ENCODE measurements around the gene NATD1.

The NATD1 gene

GRCh38 chr17:21285164-21286065 lies 32.2 kb upstream of the NATD1 start:
- DNase-seq (ENCODE audit: low read depth) = peak; percentile 79
- H3K4me3 ChIP-seq (replicated peaks; ENCODE audit: low read depth, low read length) = peak overlapping the region; percentile 72
- TF ChIP-seq CTCF (IDR thresholded peaks at IDR 0.05; ENCODE audit: low read length, missing control alignments) = peak; percentile 18

GRCh38 chr17:21284319-21285163 lies 31.3 kb upstream of the NATD1 start, which contains the start of gene MAP2K3:
TSS of gene MAP2K3 (plus strand) at chr17:21284711. CDS start at chr17:21284921, 210 bp downstream.
- DNase-seq (ENCODE audit: low read depth) = peak; percentile 98
- peak within 1 kb of the TSS; percentile 72 for H3K4me3 ChIP-seq (replicated peaks; ENCODE audit: low read depth, low read length)
- no peak for TF ChIP-seq CTCF (IDR thresholded peaks at IDR 0.05; ENCODE audit: low read length, missing control alignments)

GRCh38 chr17:21283482-21284318 lies 30.5 kb upstream of the NATD1 start:
- H3K4me3 ChIP-seq (replicated peaks; ENCODE audit: low read depth, low read length) = peak overlapping the region; percentile 53
- no peak for DNase-seq (ENCODE audit: low read depth)
- no peak for TF ChIP-seq CTCF (IDR thresholded peaks at IDR 0.05; ENCODE audit: low read length, missing control alignments)

GRCh38 chr17:21282850-21283249 lies 29.6 kb upstream of the NATD1 start:
- TF ChIP-seq CTCF (IDR thresholded peaks at IDR 0.05; ENCODE audit: low read length, missing control alignments) = no peak
- no peak for DNase-seq (ENCODE audit: low read depth)
- no peak overlapping the region for H3K4me3 ChIP-seq (replicated peaks; ENCODE audit: low read depth, low read length)

- no peak for TF ChIP-seq CTCF (IDR thresholded peaks at IDR 0.05; ENCODE audit: low read length, missing control alignments)
- DNase-seq (ENCODE audit: low read depth) = peak; percentile 94
- H3K4me3 ChIP-seq (replicated peaks; ENCODE audit: low read depth, low read length) = no peak overlapping the region
Observed at GRCh38 chr17:21282231-21282630, 29.0 kb upstream of the NATD1 start.

- H3K4me3 ChIP-seq (replicated peaks; ENCODE audit: low read depth, low read length) = no peak overlapping the region
- DNase-seq (ENCODE audit: low read depth) = peak; percentile 82
- peak; percentile 98 for TF ChIP-seq CTCF (IDR thresholded peaks at IDR 0.05; ENCODE audit: low read length, missing control alignments)
Observed at GRCh38 chr17:21280081-21280518, 26.9 kb upstream of the NATD1 start.

Measured in fibroblast of pulmonary artery (primary cell).